Esophagus (tissue), 2 donors: ENCODE measurements around the gene SRPK3. TPM values are rescaled to one million over a fixed set of nuclear protein-coding genes. Genes with fewer than 3 reads are reported as not detected.

Experiments used
- H3K27ac ChIP-seq, 2 donors: one replicate each; pipeline ENCODE4 v1.5.1; 2013; ENCODE audit warnings: low read depth in 2 of 2, mild to moderate bottlenecking in 2 of 2, inconsistent platforms in 1 of 2, low read length in 1 of 2, moderate library complexity in 1 of 2
- H3K27me3 ChIP-seq, 2 donors: one replicate each; pipeline ENCODE4 v1.6.1; 2013; ENCODE audit warnings: low read length in 2 of 2, control low read depth in 1 of 2, mild to moderate bottlenecking in 1 of 2; ENCODE audit not compliant: insufficient read depth in 2 of 2, control insufficient read depth in 1 of 2
- H3K36me3 ChIP-seq, 2 donors: one replicate each; pipeline ENCODE4 v1.6.1; 2013; ENCODE audit warnings: low read length in 1 of 2; ENCODE audit not compliant: control insufficient read depth in 2 of 2, insufficient read depth in 2 of 2
- H3K4me1 ChIP-seq, 2 donors: one replicate each; pipeline ENCODE4 v1.6.1; 2013; ENCODE audit warnings: low read length in 1 of 2; ENCODE audit not compliant: control insufficient read depth in 2 of 2, insufficient read depth in 2 of 2
- H3K4me3 ChIP-seq, 2 donors: one replicate each; pipeline ENCODE4 v1.5.1; 2013; ENCODE audit warnings: low read length in 2 of 2, mild to moderate bottlenecking in 2 of 2, low read depth in 1 of 2, moderate library complexity in 1 of 2
- H3K9me3 ChIP-seq, 2 donors: one replicate each; pipeline ENCODE4 v1.6.1; 2013; ENCODE audit warnings: mild to moderate bottlenecking in 2 of 2, low read depth in 1 of 2, low read length in 1 of 2, moderate library complexity in 1 of 2; ENCODE audit not compliant: control insufficient read depth in 2 of 2, insufficient read depth in 1 of 2
- WGBS, 2 donors: extraction: QIAGEN DNeasy Blood & Tissue Kit; methylation state at CpG; one replicate each; pipeline ENCODE4 v1.1.7; 2013; 5-methylcytosine and 5-hydroxymethylcytosine counted together
- polyA plus RNA-seq, 2 donors: library from polyadenylated mRNA; stranded (reverse); fragments of 200-250 nt; gene quantifications; one replicate each; pipeline ENCODE4 v1.2.3, GENCODE V29; 2013
- donor health status: healthy with polysubstance abuse.
- donor health status: Bipolar disorder and iron deficiency.

Gene SRPK3
- polyA plus RNA-seq, 2 donors = 0.15 to 0.35 TPM

GRCh38 chrX:153769158-153769864 is 11.5 kb upstream of the SRPK3 start:
- no peaks in the 10 kb centered on the region for H3K27me3 ChIP-seq
- H3K36me3 ChIP-seq = peaks cover 0 to 7% of the 10 kb centered on the region in 2 donors
- H3K27ac ChIP-seq = no peak overlapping the region
- no peaks in the 10 kb centered on the region for H3K9me3 ChIP-seq
- H3K4me3 ChIP-seq = no peak overlapping the region
- 81 to 86% methylated on average over 23 of the region's 23 CpGs for WGBS, 2 donors
- H3K4me1 ChIP-seq = peaks cover 0 to 28% of the 10 kb centered on the region in 2 donors

- WGBS, 2 donors = 85% methylated on average over 25 of the region's 25 CpGs
- Histone ChIP-seq H3K27me3 (no peaks in the 10 kb centered on the region), H3K9me3 (no peaks in the 10 kb centered on the region), H3K27ac (no peak overlapping the region), H3K36me3 (peaks cover 0 to 7% of the 10 kb centered on the region in 2 donors), H3K4me1 (peaks cover 0 to 21% of the 10 kb centered on the region in 2 donors), H3K4me3 (no peak overlapping the region)
These were observed 10.8 kb upstream of the SRPK3 start for GRCh38 chrX:153769865-153770600.

- no peak overlapping the region for H3K27ac ChIP-seq
- peaks cover 0 to 14% of the 10 kb centered on the region in 2 donors for H3K4me1 ChIP-seq
- no peaks in the 10 kb centered on the region for H3K27me3 ChIP-seq
- no peaks in the 10 kb centered on the region for H3K9me3 ChIP-seq
- peaks cover 0 to 7% of the 10 kb centered on the region in 2 donors for H3K36me3 ChIP-seq
- H3K4me3 ChIP-seq = no peak overlapping the region
- 87 to 89% methylated on average over 18 of the region's 18 CpGs for WGBS, 2 donors
These were observed 10.0 kb upstream of the SRPK3 start for GRCh38 chrX:153770601-153771414.

- Histone ChIP-seq H3K4me3 (no peak overlapping the region), H3K27me3 (no peaks in the 10 kb centered on the region), H3K9me3 (no peaks in the 10 kb centered on the region), H3K27ac (no peak overlapping the region), H3K36me3 (peaks cover 0 to 7% of the 10 kb centered on the region in 2 donors), H3K4me1 (peaks cover 0 to 6% of the 10 kb centered on the region in 2 donors)
- WGBS, 2 donors = 88 to 90% methylated on average over 32 to 37 of the region's 37 CpGs
These were observed 9.2 kb upstream of the SRPK3 start for GRCh38 chrX:153771415-153772315.

GRCh38 chrX:153772316-153773217 is 8.3 kb upstream of the SRPK3 start:
- H3K4me3 ChIP-seq = no peak overlapping the region
- H3K36me3 ChIP-seq = peaks cover 0 to 7% of the 10 kb centered on the region in 2 donors
- H3K27me3 ChIP-seq = no peaks in the 10 kb centered on the region
- H3K9me3 ChIP-seq = no peaks in the 10 kb centered on the region
- H3K27ac ChIP-seq = no peak overlapping the region
- 80 to 82% methylated on average over 21 of the region's 21 CpGs for WGBS, 2 donors
- H3K4me1 ChIP-seq = no peaks in the 10 kb centered on the region

- no peaks in the 10 kb centered on the region for H3K9me3 ChIP-seq
- no peak overlapping the region for H3K27ac ChIP-seq
- WGBS, 2 donors = 94 to 95% methylated on average over 23 of the region's 23 CpGs
- no peak overlapping the region for H3K4me3 ChIP-seq
- peaks cover 0 to 9% of the 10 kb centered on the region in 2 donors for H3K36me3 ChIP-seq
- no peaks in the 10 kb centered on the region for H3K27me3 ChIP-seq
- no peaks in the 10 kb centered on the region for H3K4me1 ChIP-seq
These were observed 7.6 kb upstream of the SRPK3 start for GRCh38 chrX:153773218-153773611.

GRCh38 chrX:153773741-153774575 is 6.9 kb upstream of the SRPK3 start:
- Histone ChIP-seq H3K9me3 (no peaks in the 10 kb centered on the region), H3K36me3 (peaks cover 0 to 9% of the 10 kb centered on the region in 2 donors), H3K27me3 (no peaks in the 10 kb centered on the region), H3K4me1 (no peaks in the 10 kb centered on the region), H3K4me3 (no peak overlapping the region), H3K27ac (no peak overlapping the region)
- 92 to 93% methylated on average over 45 to 48 of the region's 48 CpGs for WGBS, 2 donors
